Measurements from ENCODE around the gene MRPS11.

MRPS11 gene

DNA sequence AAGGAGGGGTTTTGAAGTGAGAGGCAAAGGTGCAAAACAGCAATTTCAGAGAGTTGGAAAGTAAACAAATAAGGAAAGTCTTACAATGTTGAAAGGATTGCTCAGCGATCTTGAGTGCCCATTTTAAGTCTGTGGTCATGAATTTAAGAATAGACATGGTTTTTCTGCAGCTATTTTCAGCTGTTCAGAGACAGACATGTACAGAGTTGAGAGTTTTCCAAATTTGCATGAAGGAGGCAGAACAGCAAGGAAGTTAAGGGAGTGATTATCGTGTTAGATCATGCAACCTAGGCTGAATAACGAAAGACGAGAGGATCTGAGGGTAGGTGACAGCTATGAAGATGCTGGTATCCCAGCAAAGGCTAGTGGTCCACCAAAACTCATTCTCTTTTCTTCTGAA, 41.8 kb downstream of the MRPS11 start:
- no peak for DNase-seq (ENCODE audit: low read depth)
- no peak overlapping the region for H3K4me3 ChIP-seq (ENCODE audit: low read depth, low read length)
- TF ChIP-seq, protein P1, sequence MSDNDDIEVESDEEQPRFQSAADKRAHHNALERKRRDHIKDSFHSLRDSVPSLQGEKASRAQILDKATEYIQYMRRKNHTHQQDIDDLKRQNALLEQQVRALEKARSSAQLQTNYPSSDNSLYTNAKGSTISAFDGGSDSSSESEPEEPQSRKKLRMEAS (IDR thresholded peaks at IDR 0.05; ENCODE audit: low read depth, low read length), result no peak
- TF ChIP-seq CTCF (IDR thresholded peaks at IDR 0.05; ENCODE audit: low read depth, low read length) (no peak), MYC (IDR thresholded peaks at IDR 0.05; ENCODE audit: low read depth, low read length) (no peak), POLR2A (IDR thresholded peaks at IDR 0.05; ENCODE audit: extremely low read depth, insufficient read length) (no peak)

- DNase-seq (ENCODE audit: low read depth), result no peak
- H3K4me3 ChIP-seq (ENCODE audit: low read depth, low read length), result no peak overlapping the region
- TF ChIP-seq MYC (IDR thresholded peaks at IDR 0.05; ENCODE audit: low read depth, low read length), result no peak
- TF ChIP-seq CTCF (IDR thresholded peaks at IDR 0.05; ENCODE audit: low read depth, low read length), result no peak
- TF ChIP-seq, protein P1 (IDR thresholded peaks at IDR 0.05; ENCODE audit: low read depth, low read length), result no peak
- no peak for TF ChIP-seq POLR2A (IDR thresholded peaks at IDR 0.05; ENCODE audit: extremely low read depth, insufficient read length)
These were observed 42.5 kb downstream of the MRPS11 start for GRCh38 chr15:88509964-88510363.

GRCh38 chr15:88511161-88511560, 43.7 kb downstream of the MRPS11 start:
- TF ChIP-seq CTCF (IDR thresholded peaks at IDR 0.05; ENCODE audit: low read depth, low read length) (no peak), POLR2A (IDR thresholded peaks at IDR 0.05; ENCODE audit: extremely low read depth, insufficient read length) (no peak), MYC (IDR thresholded peaks at IDR 0.05; ENCODE audit: low read depth, low read length) (no peak)
- TF ChIP-seq, protein P1 (IDR thresholded peaks at IDR 0.05; ENCODE audit: low read depth, low read length), result no peak
- DNase-seq (ENCODE audit: low read depth), result no peak
- H3K4me3 ChIP-seq (ENCODE audit: low read depth, low read length), result no peak overlapping the region

GRCh38 chr15:88512078-88512477, 44.6 kb downstream of the MRPS11 start:
- TF ChIP-seq, protein P1 (IDR thresholded peaks at IDR 0.05; ENCODE audit: low read depth, low read length), result no peak
- TF ChIP-seq CTCF (IDR thresholded peaks at IDR 0.05; ENCODE audit: low read depth, low read length) (no peak), POLR2A (IDR thresholded peaks at IDR 0.05; ENCODE audit: extremely low read depth, insufficient read length) (no peak), MYC (IDR thresholded peaks at IDR 0.05; ENCODE audit: low read depth, low read length) (no peak)
- no peak for DNase-seq (ENCODE audit: low read depth)
- no peak overlapping the region for H3K4me3 ChIP-seq (ENCODE audit: low read depth, low read length)

- no peak for DNase-seq (ENCODE audit: low read depth)
- H3K4me3 ChIP-seq (ENCODE audit: low read depth, low read length), result no peak overlapping the region
These were observed 45.1 kb downstream of the MRPS11 start for GRCh38 chr15:88512601-88513000.

More at GRCh38 chr15:88512601-88513000, 45.1 kb downstream of the MRPS11 start:
- TF ChIP-seq, protein P1 (IDR thresholded peaks at IDR 0.05; ENCODE audit: low read depth, low read length), result no peak
- TF ChIP-seq CTCF (IDR thresholded peaks at IDR 0.05; ENCODE audit: low read depth, low read length), result no peak
- TF ChIP-seq MYC (IDR thresholded peaks at IDR 0.05; ENCODE audit: low read depth, low read length), result no peak
- TF ChIP-seq POLR2A (IDR thresholded peaks at IDR 0.05; ENCODE audit: extremely low read depth, insufficient read length), result no peak

All from NB4 (cell line).